Astrocyte (in vitro differentiated cells and primary cell): ENCODE data around the gene NEFH.

Experiments
- EZH2 ChIP-seq: IDR thresholded peaks from 2 replicates; pipeline ENCODE4 v1.6.1; 2012; ENCODE audit warnings: mild to moderate bottlenecking, low read length, inconsistent platforms; ENCODE audit not compliant: insufficient read depth
- TF ChIP-seq, protein P1 (sequence below): IDR thresholded peaks from 2 replicates; pipeline ENCODE4 v1.5.1; 2011; ENCODE audit warnings: low read depth, mild to moderate bottlenecking, inconsistent platforms, low read length, moderate library complexity; ENCODE audit not compliant: insufficient read depth

DNA sequence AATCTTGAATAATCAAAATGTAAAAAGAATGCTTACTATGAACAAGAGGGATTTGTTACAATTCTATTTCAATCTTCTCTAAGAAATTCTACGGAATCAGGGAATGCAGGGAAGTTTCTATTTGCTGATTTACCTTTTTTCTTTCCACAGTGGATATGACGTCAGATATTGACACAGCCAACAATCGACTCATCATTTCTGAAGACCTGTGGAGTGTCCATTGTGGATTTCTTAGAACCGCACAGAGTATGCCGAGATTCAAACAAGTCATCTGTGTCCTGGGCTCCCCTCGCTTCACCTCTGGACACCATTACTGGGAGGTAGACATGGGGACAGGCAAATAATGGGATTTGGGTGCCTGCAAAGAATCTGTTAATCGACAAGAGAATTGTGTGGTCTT lies 45.7 kb upstream of the NEFH start:
- TF ChIP-seq, protein P1, sequence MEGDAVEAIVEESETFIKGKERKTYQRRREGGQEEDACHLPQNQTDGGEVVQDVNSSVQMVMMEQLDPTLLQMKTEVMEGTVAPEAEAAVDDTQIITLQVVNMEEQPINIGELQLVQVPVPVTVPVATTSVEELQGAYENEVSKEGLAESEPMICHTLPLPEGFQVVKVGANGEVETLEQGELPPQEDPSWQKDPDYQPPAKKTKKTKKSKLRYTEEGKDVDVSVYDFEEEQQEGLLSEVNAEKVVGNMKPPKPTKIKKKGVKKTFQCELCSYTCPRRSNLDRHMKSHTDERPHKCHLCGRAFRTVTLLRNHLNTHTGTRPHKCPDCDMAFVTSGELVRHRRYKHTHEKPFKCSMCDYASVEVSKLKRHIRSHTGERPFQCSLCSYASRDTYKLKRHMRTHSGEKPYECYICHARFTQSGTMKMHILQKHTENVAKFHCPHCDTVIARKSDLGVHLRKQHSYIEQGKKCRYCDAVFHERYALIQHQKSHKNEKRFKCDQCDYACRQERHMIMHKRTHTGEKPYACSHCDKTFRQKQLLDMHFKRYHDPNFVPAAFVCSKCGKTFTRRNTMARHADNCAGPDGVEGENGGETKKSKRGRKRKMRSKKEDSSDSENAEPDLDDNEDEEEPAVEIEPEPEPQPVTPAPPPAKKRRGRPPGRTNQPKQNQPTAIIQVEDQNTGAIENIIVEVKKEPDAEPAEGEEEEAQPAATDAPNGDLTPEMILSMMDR = no peak
- TF ChIP-seq EZH2 = no peak
